ENCODE results near the gene CST7. TPM values are rescaled to one million over a fixed set of nuclear protein-coding genes. Genes with fewer than 3 reads are reported as not detected.

Gene CST7
- total RNA-seq, 1 experiment from 2014 or later: not detected

DNA sequence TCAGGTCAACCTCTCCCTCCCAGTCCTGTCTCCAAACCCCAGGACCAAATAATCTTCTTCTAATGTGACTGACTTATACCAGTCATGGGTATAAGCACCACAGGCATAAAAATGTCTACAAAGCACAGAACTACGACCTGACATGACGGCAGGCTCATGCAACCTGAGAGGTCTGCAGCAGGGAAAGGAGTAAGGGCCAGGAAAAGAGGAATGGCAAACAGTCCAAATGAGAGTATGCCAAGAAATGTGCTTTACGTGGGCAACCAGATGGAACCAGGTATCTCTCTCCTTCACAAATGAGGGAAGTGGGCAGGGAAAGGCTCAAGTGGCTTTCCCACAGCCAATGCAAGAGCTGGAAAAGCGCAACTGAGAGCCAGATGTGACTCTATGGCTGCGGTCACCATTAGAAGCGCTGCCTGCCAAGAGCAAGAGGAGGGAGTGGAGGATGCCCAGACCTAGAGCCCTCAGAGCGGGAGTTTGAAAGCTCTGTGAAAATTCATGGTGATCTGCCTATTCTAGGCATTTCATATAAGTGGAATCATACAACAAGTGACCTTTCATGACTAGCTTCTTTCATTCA, 37.5 kb downstream of the CST7 start:
- Histone ChIP-seq H3K4me1 (ENCODE audit: control insufficient read depth, insufficient read depth, low read length) (peaks cover 17% of the 10 kb centered on the region), H3K36me3 (ENCODE audit: control insufficient read depth, insufficient read depth, low read length) (no peaks in the 10 kb centered on the region; the same call in 1 of the 2 replicates), H3K4me3 (ENCODE audit: low read depth in 2 of 2, low read length in 2 of 2) (no peak overlapping the region), H3K9me3 (ENCODE audit: control insufficient read depth, insufficient read depth, low read depth, low read length) (no peaks in the 10 kb centered on the region), H3K27me3 (ENCODE audit: control insufficient read depth, insufficient read depth, low read length) (no peaks in the 10 kb centered on the region), H3K27ac (ENCODE audit: low read length) (no peak overlapping the region)
- POLR2A ChIA-PET: no interaction called here
- no peak for DNase-seq (ENCODE audit: low read depth, low spot score)
- TF ChIP-seq TCF7L2 (IDR thresholded peaks at IDR 0.05; ENCODE audit: low read depth, low read length) (no peak), POLR2AphosphoS5 (IDR thresholded peaks at IDR 0.05; ENCODE audit: low read depth, low read length) (no peak), SIN3A (IDR thresholded peaks at IDR 0.05; ENCODE audit: borderline replicate concordance, insufficient read depth, low read depth, low read length) (no peak)
- TF ChIP-seq, protein P1, sequence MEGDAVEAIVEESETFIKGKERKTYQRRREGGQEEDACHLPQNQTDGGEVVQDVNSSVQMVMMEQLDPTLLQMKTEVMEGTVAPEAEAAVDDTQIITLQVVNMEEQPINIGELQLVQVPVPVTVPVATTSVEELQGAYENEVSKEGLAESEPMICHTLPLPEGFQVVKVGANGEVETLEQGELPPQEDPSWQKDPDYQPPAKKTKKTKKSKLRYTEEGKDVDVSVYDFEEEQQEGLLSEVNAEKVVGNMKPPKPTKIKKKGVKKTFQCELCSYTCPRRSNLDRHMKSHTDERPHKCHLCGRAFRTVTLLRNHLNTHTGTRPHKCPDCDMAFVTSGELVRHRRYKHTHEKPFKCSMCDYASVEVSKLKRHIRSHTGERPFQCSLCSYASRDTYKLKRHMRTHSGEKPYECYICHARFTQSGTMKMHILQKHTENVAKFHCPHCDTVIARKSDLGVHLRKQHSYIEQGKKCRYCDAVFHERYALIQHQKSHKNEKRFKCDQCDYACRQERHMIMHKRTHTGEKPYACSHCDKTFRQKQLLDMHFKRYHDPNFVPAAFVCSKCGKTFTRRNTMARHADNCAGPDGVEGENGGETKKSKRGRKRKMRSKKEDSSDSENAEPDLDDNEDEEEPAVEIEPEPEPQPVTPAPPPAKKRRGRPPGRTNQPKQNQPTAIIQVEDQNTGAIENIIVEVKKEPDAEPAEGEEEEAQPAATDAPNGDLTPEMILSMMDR (IDR thresholded peaks at IDR 0.05): no peak
- BruUV-seq (replicated peaks): no TSS peak
- in situ Hi-C loops (cut with HindIII; ENCODE audit: low pct_unique_long_range_greater_than_20kb, low sequenced_read_pairs) (no loop called here), intact Hi-C loops (cut with micrococcal nuclease; ENCODE audit: unreplicated experiment) (no loop called here)
- no peak for ATAC-seq
- CTCF ChIA-PET: no interaction called here

DNA sequence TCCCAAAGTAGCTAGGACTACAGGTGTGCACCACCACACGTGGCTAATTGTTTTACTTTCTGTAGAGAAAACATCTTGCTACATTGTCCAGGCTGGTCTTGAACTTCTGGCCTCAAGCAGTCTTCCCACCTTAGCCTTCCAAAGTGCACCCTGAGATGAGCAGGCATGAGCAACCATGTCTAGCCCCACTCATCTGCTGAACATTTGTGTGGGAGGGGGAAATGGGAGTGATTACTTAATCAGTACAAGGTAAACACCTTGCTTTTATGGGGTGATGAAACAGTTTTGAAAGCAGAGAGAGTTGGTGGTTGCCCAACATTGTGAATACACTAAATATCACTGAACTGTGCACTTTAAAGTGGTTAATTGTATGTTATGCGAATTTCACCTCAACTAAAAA, 38.2 kb downstream of the CST7 start:
- DNase-seq (ENCODE audit: low read depth, low spot score) (no peak), ATAC-seq (no peak)
- Histone ChIP-seq H3K27me3 (ENCODE audit: control insufficient read depth, insufficient read depth, low read length) (no peaks in the 10 kb centered on the region), H3K27ac (ENCODE audit: low read length) (no peak overlapping the region), H3K4me1 (ENCODE audit: control insufficient read depth, insufficient read depth, low read length) (peaks cover 17% of the 10 kb centered on the region), H3K36me3 (ENCODE audit: control insufficient read depth, insufficient read depth, low read length) (no peaks in the 10 kb centered on the region; the same call in none of the 2 replicates), H3K9me3 (ENCODE audit: control insufficient read depth, insufficient read depth, low read depth, low read length) (no peaks in the 10 kb centered on the region), H3K4me3 (ENCODE audit: low read depth in 2 of 2, low read length in 2 of 2) (no peak overlapping the region)
- in situ Hi-C loops (cut with HindIII; ENCODE audit: low pct_unique_long_range_greater_than_20kb, low sequenced_read_pairs) (no loop called here), intact Hi-C loops (cut with micrococcal nuclease; ENCODE audit: unreplicated experiment) (no loop called here)
- ChIA-PET POLR2A (no interaction called here), CTCF (no interaction called here)
- BruUV-seq (replicated peaks): no TSS peak
- no peak for TF ChIP-seq POLR2AphosphoS5 (IDR thresholded peaks at IDR 0.05; ENCODE audit: low read depth, low read length)
- TF ChIP-seq TCF7L2 (IDR thresholded peaks at IDR 0.05; ENCODE audit: low read depth, low read length): no peak
- TF ChIP-seq SIN3A (IDR thresholded peaks at IDR 0.05; ENCODE audit: borderline replicate concordance, insufficient read depth, low read depth, low read length): no peak
- TF ChIP-seq, protein P1 (IDR thresholded peaks at IDR 0.05): no peak
- TF ChIP-seq, protein P2, sequence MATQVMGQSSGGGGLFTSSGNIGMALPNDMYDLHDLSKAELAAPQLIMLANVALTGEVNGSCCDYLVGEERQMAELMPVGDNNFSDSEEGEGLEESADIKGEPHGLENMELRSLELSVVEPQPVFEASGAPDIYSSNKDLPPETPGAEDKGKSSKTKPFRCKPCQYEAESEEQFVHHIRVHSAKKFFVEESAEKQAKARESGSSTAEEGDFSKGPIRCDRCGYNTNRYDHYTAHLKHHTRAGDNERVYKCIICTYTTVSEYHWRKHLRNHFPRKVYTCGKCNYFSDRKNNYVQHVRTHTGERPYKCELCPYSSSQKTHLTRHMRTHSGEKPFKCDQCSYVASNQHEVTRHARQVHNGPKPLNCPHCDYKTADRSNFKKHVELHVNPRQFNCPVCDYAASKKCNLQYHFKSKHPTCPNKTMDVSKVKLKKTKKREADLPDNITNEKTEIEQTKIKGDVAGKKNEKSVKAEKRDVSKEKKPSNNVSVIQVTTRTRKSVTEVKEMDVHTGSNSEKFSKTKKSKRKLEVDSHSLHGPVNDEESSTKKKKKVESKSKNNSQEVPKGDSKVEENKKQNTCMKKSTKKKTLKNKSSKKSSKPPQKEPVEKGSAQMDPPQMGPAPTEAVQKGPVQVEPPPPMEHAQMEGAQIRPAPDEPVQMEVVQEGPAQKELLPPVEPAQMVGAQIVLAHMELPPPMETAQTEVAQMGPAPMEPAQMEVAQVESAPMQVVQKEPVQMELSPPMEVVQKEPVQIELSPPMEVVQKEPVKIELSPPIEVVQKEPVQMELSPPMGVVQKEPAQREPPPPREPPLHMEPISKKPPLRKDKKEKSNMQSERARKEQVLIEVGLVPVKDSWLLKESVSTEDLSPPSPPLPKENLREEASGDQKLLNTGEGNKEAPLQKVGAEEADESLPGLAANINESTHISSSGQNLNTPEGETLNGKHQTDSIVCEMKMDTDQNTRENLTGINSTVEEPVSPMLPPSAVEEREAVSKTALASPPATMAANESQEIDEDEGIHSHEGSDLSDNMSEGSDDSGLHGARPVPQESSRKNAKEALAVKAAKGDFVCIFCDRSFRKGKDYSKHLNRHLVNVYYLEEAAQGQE (IDR thresholded peaks at IDR 0.05; ENCODE audit: insufficient read depth in 1 of 2, low read depth in 2 of 2, low read length in 1 of 2): no peak
